ENCODE measurements around the gene IGSF21.

- no peak for TF ChIP-seq POLR2A (IDR thresholded peaks at IDR 0.05)
- TF ChIP-seq, protein P1, sequence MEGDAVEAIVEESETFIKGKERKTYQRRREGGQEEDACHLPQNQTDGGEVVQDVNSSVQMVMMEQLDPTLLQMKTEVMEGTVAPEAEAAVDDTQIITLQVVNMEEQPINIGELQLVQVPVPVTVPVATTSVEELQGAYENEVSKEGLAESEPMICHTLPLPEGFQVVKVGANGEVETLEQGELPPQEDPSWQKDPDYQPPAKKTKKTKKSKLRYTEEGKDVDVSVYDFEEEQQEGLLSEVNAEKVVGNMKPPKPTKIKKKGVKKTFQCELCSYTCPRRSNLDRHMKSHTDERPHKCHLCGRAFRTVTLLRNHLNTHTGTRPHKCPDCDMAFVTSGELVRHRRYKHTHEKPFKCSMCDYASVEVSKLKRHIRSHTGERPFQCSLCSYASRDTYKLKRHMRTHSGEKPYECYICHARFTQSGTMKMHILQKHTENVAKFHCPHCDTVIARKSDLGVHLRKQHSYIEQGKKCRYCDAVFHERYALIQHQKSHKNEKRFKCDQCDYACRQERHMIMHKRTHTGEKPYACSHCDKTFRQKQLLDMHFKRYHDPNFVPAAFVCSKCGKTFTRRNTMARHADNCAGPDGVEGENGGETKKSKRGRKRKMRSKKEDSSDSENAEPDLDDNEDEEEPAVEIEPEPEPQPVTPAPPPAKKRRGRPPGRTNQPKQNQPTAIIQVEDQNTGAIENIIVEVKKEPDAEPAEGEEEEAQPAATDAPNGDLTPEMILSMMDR (IDR thresholded peaks at IDR 0.05), result no peak
Measured at GRCh38 chr1:18422954-18423353, 315.4 kb downstream of the IGSF21 start.
